ENCODE results near the gene CBS.
"Not testable (repeated sequence)": the region's sequence is repeated elsewhere in the genome, so short reads cannot be mapped to it uniquely, and the experiment has no call there.

CBS gene

DNA sequence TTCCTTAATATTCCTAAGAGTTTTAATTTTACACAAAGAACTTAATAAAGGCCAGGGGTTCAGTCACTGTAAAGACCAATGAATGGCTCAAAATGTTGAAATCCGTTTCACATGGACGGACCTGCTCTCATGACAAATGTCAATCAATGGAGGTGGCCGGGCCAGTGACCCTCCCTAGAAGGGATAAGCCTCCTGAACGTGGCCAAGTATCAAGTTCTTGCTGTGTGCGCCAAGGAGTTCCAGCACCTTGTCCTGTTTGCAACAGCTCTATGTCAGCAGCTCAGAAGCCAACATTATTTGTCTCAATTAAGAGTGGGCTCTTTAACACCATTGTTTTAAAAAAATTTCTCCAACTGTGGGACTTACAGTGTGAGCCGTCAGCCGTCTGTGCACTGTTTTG lies 25.4 kb upstream of the CBS start:
- H3K27me3 ChIP-seq (ENCODE audit: control insufficient read depth in 5 of 5, insufficient read depth in 4 of 5, low read length in 5 of 5) = not testable (repeated sequence)

DNA sequence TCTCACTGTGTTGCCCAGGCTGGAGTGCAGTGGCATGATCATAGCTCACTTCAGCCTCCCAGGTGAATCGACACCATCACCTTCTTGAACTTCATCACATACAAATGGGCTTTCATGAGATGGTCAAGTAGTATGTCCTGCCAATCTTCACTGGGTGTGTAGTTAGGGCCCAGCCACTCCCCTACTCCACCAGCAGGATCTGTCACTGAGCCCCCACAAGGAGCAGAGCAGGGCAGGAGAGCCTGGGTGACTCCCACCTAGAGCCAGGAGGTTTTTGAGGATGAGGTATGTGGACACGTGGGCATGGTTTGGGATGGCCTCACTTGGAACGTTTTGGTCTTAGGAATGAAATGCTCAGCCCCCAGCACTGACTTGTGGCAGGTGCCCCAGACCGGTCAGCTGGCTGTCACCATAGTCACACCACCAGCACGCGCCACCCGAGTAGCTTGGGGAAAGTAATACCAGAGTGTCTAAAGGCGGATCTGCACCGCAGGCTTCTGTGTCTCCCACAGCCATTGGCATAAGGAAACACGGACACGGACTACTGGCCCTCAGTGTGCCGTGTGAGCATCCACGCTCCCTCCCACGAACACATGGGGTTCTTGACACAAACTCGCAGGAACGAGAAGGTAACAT lies 16.5 kb upstream of the CBS start:
- not testable (repeated sequence) for H3K9me3 ChIP-seq (ENCODE audit: control insufficient read depth in 5 of 5, low read length in 5 of 5); H3K27ac ChIP-seq (ENCODE audit: low read depth, low read length); H3K36me3 ChIP-seq (ENCODE audit: control insufficient read depth in 5 of 5, insufficient read depth in 5 of 5, low read length in 5 of 5); H3K9ac ChIP-seq (ENCODE audit: low read length in 5 of 5); H3K27me3 ChIP-seq (ENCODE audit: control insufficient read depth in 5 of 5, insufficient read depth in 4 of 5, low read length in 5 of 5); H3K4me3 ChIP-seq (ENCODE audit: low read depth in 1 of 5, low read length in 5 of 5); H3K4me1 ChIP-seq (ENCODE audit: control insufficient read depth in 5 of 5, insufficient read depth in 5 of 5, low read length in 5 of 5)

More for the DNA sequence above, 25.4 kb upstream of the CBS start:
- H3K9ac ChIP-seq (ENCODE audit: low read length in 5 of 5); H3K4me1 ChIP-seq (ENCODE audit: control insufficient read depth in 5 of 5, insufficient read depth in 5 of 5, low read length in 5 of 5); H3K9me3 ChIP-seq (ENCODE audit: control insufficient read depth in 5 of 5, low read length in 5 of 5); H3K4me3 ChIP-seq (ENCODE audit: low read depth in 1 of 5, low read length in 5 of 5); H3K36me3 ChIP-seq (ENCODE audit: control insufficient read depth in 5 of 5, insufficient read depth in 5 of 5, low read length in 5 of 5); H3K27ac ChIP-seq (ENCODE audit: low read depth, low read length): not testable (repeated sequence)

DNA sequence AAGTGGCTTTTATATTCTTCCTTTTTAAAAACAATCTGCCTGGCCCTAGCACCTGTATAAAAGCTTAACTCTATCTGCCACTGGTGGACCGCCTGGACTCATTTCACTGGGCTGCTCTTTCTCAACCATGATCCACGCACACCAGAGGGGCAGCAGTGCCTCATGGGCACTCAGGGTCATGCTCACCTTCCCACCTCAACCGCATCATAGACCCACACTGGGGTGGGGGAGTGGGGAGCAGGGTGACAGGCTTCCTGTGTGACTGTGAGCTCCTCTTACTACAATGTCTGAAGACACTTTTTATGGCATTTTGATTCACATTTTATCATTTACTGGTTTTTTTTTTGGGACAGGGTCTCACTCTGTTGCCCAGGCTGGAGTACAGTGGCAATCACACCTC lies 15.3 kb upstream of the CBS start:
- not testable (repeated sequence) for H3K9ac ChIP-seq (ENCODE audit: low read length in 5 of 5); H3K4me3 ChIP-seq (ENCODE audit: low read depth in 1 of 5, low read length in 5 of 5); H3K9me3 ChIP-seq (ENCODE audit: control insufficient read depth in 5 of 5, low read length in 5 of 5); H3K4me1 ChIP-seq (ENCODE audit: control insufficient read depth in 5 of 5, insufficient read depth in 5 of 5, low read length in 5 of 5); H3K27me3 ChIP-seq (ENCODE audit: control insufficient read depth in 5 of 5, insufficient read depth in 4 of 5, low read length in 5 of 5); H3K27ac ChIP-seq (ENCODE audit: low read depth, low read length); H3K36me3 ChIP-seq (ENCODE audit: control insufficient read depth in 5 of 5, insufficient read depth in 5 of 5, low read length in 5 of 5)

DNA sequence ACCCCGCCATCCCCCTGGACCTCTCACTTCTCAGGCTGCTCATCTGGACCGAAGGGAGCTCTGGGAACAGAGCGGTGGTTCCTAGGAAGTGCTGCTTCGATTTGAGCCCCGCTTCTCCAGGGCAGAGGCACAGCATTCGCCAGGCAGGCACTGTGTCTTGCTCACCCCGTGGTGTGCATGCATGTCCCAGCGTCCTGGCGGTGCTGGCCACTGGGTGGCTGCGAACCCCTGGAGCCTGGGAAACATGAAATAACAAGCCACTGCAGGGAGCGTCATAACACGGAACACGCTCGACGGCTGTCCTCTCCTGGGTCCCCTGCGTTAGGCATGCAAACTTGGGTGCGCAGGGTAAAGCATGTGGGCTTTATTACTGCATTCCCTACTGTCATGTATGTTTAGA lies 13.8 kb upstream of the CBS start:
- not testable (repeated sequence) for H3K4me1 ChIP-seq (ENCODE audit: control insufficient read depth in 5 of 5, insufficient read depth in 5 of 5, low read length in 5 of 5); H3K9me3 ChIP-seq (ENCODE audit: control insufficient read depth in 5 of 5, low read length in 5 of 5); H3K9ac ChIP-seq (ENCODE audit: low read length in 5 of 5); H3K27me3 ChIP-seq (ENCODE audit: control insufficient read depth in 5 of 5, insufficient read depth in 4 of 5, low read length in 5 of 5); H3K36me3 ChIP-seq (ENCODE audit: control insufficient read depth in 5 of 5, insufficient read depth in 5 of 5, low read length in 5 of 5); H3K4me3 ChIP-seq (ENCODE audit: low read depth in 1 of 5, low read length in 5 of 5); H3K27ac ChIP-seq (ENCODE audit: low read depth, low read length)

DNA sequence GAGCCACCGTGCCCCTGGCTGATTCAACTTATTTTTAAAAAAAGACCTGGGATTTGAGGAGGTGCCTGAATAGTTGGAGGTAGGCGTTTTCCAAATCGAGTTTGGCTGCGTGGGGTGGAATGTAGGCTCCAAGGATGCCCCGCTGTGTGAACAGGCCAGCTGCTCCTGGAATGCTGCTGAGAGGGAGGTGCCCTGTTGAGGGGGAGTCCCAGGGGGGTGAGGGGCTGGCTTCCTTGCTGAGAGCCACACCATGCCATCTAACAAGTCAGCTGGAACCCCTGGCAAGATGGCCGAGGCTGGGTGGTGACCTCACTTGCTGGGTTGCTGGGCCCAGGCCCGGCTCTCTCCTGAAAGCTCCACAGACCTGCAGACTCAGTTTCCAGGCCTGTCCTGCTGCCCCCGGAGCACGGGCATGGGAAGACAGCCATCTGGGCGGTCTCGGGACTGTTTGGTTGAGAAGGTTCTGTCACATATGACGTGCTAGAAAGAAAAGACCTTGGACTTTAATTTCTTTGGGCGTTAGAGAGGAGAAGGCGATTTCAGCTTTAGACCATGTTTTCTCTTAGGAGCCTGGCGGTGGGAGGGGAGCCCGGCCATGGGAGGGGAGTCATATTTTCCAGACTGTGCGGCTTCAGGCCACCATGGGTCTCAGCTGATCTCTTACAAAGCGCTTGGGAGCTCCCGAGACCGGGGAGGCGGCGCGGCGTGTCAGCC lies 7.1 kb upstream of the CBS start:
- H3K27ac ChIP-seq (ENCODE audit: low read depth, low read length); H3K27me3 ChIP-seq (ENCODE audit: control insufficient read depth in 5 of 5, insufficient read depth in 4 of 5, low read length in 5 of 5); H3K4me3 ChIP-seq (ENCODE audit: low read depth in 1 of 5, low read length in 5 of 5); H3K36me3 ChIP-seq (ENCODE audit: control insufficient read depth in 5 of 5, insufficient read depth in 5 of 5, low read length in 5 of 5); H3K9me3 ChIP-seq (ENCODE audit: control insufficient read depth in 5 of 5, low read length in 5 of 5); H3K9ac ChIP-seq (ENCODE audit: low read length in 5 of 5); H3K4me1 ChIP-seq (ENCODE audit: control insufficient read depth in 5 of 5, insufficient read depth in 5 of 5, low read length in 5 of 5): not testable (repeated sequence)

DNA sequence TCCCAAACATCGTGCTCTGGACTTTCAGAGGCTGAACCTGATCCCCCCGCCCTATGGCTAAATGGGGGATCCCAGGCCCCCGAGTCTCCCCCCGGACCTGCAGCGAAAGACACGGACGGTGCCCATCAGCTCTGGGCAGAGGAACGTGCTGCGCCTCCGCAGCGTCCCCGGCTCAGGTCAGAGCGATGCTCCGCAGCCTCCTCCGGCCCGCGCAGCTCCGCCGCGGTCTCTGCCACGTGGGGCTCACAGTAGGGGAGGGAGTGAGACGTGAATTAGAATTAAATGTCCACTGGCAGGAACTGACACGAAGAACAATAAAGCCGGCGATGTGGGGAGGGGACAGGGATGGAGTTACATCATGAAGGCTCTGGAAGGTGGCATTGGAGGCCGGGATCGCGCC lies 1.0 kb upstream of the CBS start:
- H3K36me3 ChIP-seq (ENCODE audit: control insufficient read depth in 5 of 5, insufficient read depth in 5 of 5, low read length in 5 of 5); H3K4me1 ChIP-seq (ENCODE audit: control insufficient read depth in 5 of 5, insufficient read depth in 5 of 5, low read length in 5 of 5); H3K27ac ChIP-seq (ENCODE audit: low read depth, low read length); H3K9ac ChIP-seq (ENCODE audit: low read length in 5 of 5); H3K4me3 ChIP-seq (ENCODE audit: low read depth in 1 of 5, low read length in 5 of 5); H3K9me3 ChIP-seq (ENCODE audit: control insufficient read depth in 5 of 5, low read length in 5 of 5); H3K27me3 ChIP-seq (ENCODE audit: control insufficient read depth in 5 of 5, insufficient read depth in 4 of 5, low read length in 5 of 5): not testable (repeated sequence)

DNA sequence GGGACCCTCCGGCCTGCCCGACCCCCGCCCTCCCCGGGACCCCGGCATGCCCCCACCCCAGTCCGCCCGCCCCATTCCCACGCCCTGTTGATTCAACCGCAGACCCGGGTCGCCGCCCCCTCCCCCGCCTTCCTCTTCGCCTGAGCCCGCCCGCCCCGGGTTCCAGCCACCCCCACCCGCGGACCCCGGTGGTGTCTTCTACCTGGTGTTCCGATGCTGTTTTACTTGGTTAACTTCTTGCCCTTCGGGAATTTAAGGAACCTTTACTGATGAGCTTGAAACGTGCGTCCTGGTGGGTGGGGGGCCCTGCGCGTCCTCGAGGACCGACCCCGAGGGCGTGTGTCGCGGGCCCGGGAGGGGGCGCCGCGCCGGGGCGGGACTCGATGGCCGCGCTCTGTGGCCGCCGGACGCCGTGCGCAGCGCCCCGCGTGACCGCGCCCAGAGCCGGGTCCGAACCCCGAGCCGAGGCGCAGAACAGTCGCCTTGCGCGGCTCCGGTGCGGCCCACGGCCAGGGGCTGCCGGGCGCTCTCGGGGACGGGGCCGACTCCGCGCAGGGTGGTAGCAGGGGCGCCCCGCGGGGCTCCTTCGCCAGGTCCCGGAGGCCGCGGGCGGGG lies 495 bp upstream of the CBS start:
- not testable (repeated sequence) for H3K4me3 ChIP-seq (ENCODE audit: low read depth in 1 of 5, low read length in 5 of 5)

DNA sequence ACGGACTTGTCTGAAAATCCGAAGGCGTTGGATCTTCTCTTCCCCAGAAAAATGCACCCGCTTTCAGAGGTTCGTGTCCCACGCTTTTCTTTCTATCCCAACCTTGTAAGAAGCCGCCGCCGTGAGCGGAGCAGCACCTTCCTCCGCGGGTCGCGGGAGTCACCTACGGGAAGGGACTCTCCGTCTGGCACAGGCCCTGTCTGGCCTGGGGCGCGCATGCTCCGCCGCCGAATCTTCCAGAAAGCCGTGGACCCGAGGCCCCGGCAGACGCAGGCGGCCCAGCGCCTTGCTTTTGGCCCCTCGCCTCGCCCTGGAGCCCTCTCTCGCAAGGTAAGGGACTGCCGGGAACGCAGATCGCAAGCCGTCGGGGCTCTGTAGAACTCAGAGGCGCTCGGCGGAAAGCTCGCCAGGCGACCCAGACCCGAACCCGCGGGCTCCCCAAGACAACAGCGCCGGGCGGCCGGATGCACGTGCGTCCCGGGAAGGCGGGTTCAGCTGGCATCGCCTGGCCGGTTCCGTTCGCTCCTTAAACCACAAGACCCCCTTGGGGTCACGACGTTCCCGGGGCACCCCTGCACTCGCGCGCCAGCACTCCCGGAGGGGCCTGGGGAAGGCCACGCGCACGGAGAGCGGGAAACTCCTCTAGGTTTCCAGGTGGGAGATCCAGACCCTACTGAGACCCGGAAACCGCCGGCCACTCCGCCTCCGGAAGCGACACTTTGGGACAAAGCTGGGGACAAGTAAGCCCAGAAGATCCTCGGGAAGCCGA lies 1.1 kb downstream of the CBS start:
- not testable (repeated sequence) for H3K4me1 ChIP-seq (ENCODE audit: control insufficient read depth in 5 of 5, insufficient read depth in 5 of 5, low read length in 5 of 5); H3K9ac ChIP-seq (ENCODE audit: low read length in 5 of 5); H3K27ac ChIP-seq (ENCODE audit: low read depth, low read length); H3K4me3 ChIP-seq (ENCODE audit: low read depth in 1 of 5, low read length in 5 of 5); H3K36me3 ChIP-seq (ENCODE audit: control insufficient read depth in 5 of 5, insufficient read depth in 5 of 5, low read length in 5 of 5); H3K9me3 ChIP-seq (ENCODE audit: control insufficient read depth in 5 of 5, low read length in 5 of 5); H3K27me3 ChIP-seq (ENCODE audit: control insufficient read depth in 5 of 5, insufficient read depth in 4 of 5, low read length in 5 of 5)

More for the DNA sequence above, 495 bp upstream of the CBS start:
- H3K36me3 ChIP-seq (ENCODE audit: control insufficient read depth in 5 of 5, insufficient read depth in 5 of 5, low read length in 5 of 5); H3K27ac ChIP-seq (ENCODE audit: low read depth, low read length); H3K4me1 ChIP-seq (ENCODE audit: control insufficient read depth in 5 of 5, insufficient read depth in 5 of 5, low read length in 5 of 5); H3K9ac ChIP-seq (ENCODE audit: low read length in 5 of 5); H3K9me3 ChIP-seq (ENCODE audit: control insufficient read depth in 5 of 5, low read length in 5 of 5); H3K27me3 ChIP-seq (ENCODE audit: control insufficient read depth in 5 of 5, insufficient read depth in 4 of 5, low read length in 5 of 5): not testable (repeated sequence)

DNA sequence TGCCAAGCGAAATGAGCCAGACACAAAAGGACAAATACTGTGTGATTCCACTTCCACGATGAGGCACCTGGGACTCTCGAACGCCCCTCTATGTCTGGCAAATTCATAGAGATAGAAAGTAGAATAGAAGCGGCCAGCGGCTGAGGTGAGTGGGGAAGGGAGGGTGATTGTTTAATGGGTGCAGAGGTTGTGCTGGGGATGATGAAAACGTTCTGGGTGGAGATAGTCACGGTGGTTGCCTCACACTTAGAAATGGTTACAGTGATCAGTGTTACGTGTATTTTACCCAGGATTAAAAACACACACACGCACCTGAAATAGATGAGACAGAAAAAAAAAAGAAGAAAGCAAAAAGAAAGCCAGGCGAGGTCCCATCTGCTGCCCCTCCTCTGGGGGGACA lies 2.9 kb downstream of the CBS start:
- not testable (repeated sequence) for H3K27ac ChIP-seq (ENCODE audit: low read depth, low read length); H3K36me3 ChIP-seq (ENCODE audit: control insufficient read depth in 5 of 5, insufficient read depth in 5 of 5, low read length in 5 of 5); H3K27me3 ChIP-seq (ENCODE audit: control insufficient read depth in 5 of 5, insufficient read depth in 4 of 5, low read length in 5 of 5); H3K9ac ChIP-seq (ENCODE audit: low read length in 5 of 5); H3K9me3 ChIP-seq (ENCODE audit: control insufficient read depth in 5 of 5, low read length in 5 of 5); H3K4me1 ChIP-seq (ENCODE audit: control insufficient read depth in 5 of 5, insufficient read depth in 5 of 5, low read length in 5 of 5); H3K4me3 ChIP-seq (ENCODE audit: low read depth in 1 of 5, low read length in 5 of 5)

DNA sequence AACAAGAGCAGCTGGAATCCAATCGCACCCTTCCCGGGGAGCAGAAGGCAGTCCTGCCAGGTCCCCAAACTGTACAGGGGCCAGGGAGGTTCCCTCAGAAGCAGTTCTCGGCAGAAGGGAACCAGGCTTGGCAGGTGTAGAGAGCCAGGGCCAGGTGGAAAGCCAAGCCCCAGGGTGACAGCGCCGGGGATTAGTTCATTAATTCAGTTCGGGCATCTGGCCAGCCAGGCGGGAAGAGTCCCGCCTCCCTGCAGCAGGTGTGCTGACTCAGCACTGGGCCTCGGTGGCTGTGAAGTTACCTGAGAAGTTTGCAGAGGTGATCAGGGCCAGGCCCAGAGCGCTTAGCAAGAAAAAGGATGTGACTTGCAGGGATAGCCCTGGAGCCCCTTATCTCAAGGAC lies 6.0 kb downstream of the CBS start:
- H3K27me3 ChIP-seq (ENCODE audit: control insufficient read depth in 5 of 5, insufficient read depth in 4 of 5, low read length in 5 of 5); H3K36me3 ChIP-seq (ENCODE audit: control insufficient read depth in 5 of 5, insufficient read depth in 5 of 5, low read length in 5 of 5); H3K27ac ChIP-seq (ENCODE audit: low read depth, low read length); H3K4me3 ChIP-seq (ENCODE audit: low read depth in 1 of 5, low read length in 5 of 5); H3K9me3 ChIP-seq (ENCODE audit: control insufficient read depth in 5 of 5, low read length in 5 of 5); H3K4me1 ChIP-seq (ENCODE audit: control insufficient read depth in 5 of 5, insufficient read depth in 5 of 5, low read length in 5 of 5); H3K9ac ChIP-seq (ENCODE audit: low read length in 5 of 5): not testable (repeated sequence)
